OCI-LY1 (cell line): ENCODE results near the gene CHTF18.

Experiments used
- H2AFZ ChIP-seq: fragments of 200-600 bp; sonication (generic), shearing (Covaris generic); 2 replicates; pipeline ENCODE4 v1.6.0; 2014; ENCODE audit warnings: antibody characterized with exemption, mild to moderate bottlenecking, low read length
- H3F3A ChIP-seq: fragments of 200-600 bp; sonication (generic), shearing (Covaris generic); 2 replicates; pipeline ENCODE4 v1.6.0; 2014; ENCODE audit warnings: mild to moderate bottlenecking, antibody characterized with exemption, low read length, moderate library complexity; ENCODE audit not compliant: insufficient read depth
- H3K27ac ChIP-seq: fragments of 200-600 bp; sonication (generic); 2 replicates; pipeline ENCODE4 v1.5.1; 2014; ENCODE audit warnings: low read length, mixed run types, mild to moderate bottlenecking, low read depth; ENCODE audit not compliant: poor library complexity, severe bottlenecking
- H3K27me3 ChIP-seq: fragments of 200-600 bp; sonication (generic); 2 replicates; pipeline ENCODE4 v1.6.0; 2014; ENCODE audit warnings: antibody characterized with exemption, mild to moderate bottlenecking, low read length, moderate library complexity; ENCODE audit not compliant: insufficient read depth
- H3K36me3 ChIP-seq: fragments of 200-600 bp; sonication (generic); 2 replicates; pipeline ENCODE4 v1.6.1; 2014; ENCODE audit warnings: mild to moderate bottlenecking, antibody characterized with exemption, low read length, moderate library complexity, mixed read lengths; ENCODE audit not compliant: insufficient read depth
- H3K4me1 ChIP-seq: fragments of 200-600 bp; sonication (generic); 2 replicates; pipeline ENCODE4 v1.5.1; 2014; ENCODE audit warnings: mild to moderate bottlenecking, low read length, moderate library complexity; ENCODE audit not compliant: insufficient read depth, severe bottlenecking
- H3K4me2 ChIP-seq: fragments of 200-600 bp; sonication (generic), shearing (Covaris generic); 2 replicates; pipeline ENCODE4 v1.6.1; 2014; ENCODE audit warnings: low read length
- H3K4me3 ChIP-seq: fragments of 200-600 bp; sonication (generic); 2 replicates; pipeline ENCODE4 v1.5.1; 2014; ENCODE audit warnings: low read length, low read depth, mild to moderate bottlenecking, mixed read lengths; ENCODE audit not compliant: poor library complexity, severe bottlenecking
- H3K79me2 ChIP-seq: fragments of 200-600 bp; shearing (Covaris generic); 2 replicates; pipeline ENCODE4 v1.6.1; 2016; ENCODE audit warnings: mixed run types, low read length, mixed read lengths; ENCODE audit not compliant: insufficient read depth
- H3K9ac ChIP-seq: fragments of 200-600 bp; sonication (generic), shearing (Covaris generic); 2 replicates; pipeline ENCODE4 v1.6.1; 2014; ENCODE audit warnings: mild to moderate bottlenecking, low read length, mixed read lengths
- H3K9me2 ChIP-seq: fragments of 200-600 bp; sonication (generic), shearing (Covaris generic); 2 replicates; pipeline ENCODE4 v1.6.1; 2014; ENCODE audit warnings: low read depth, mild to moderate bottlenecking, low read length, mixed read lengths
- H3K9me3 ChIP-seq: fragments of 200-600 bp; shearing (Covaris generic); 2 replicates; pipeline ENCODE4 v1.6.1; 2014; ENCODE audit warnings: low read length, mixed read lengths
- H4K20me1 ChIP-seq: fragments of 200-600 bp; sonication (generic), shearing (Covaris generic); 2 replicates; pipeline ENCODE4 v1.6.0; 2016; ENCODE audit warnings: mild to moderate bottlenecking, low read length; ENCODE audit not compliant: insufficient read depth
- EZH2 ChIP-seq: fragments of 200-600 bp; sonication (generic), shearing (Covaris generic); IDR thresholded peaks from 2 replicates; pipeline ENCODE4 v1.8.0; 2017; ENCODE audit warnings: borderline replicate concordance, mixed run types, mild to moderate bottlenecking, antibody characterized with exemption, low read length, moderate library complexity, mixed read lengths
- TF ChIP-seq, protein P1 (sequence below): fragments of 200-600 bp; sonication (generic), shearing (Covaris generic); IDR thresholded peaks from 2 replicates; pipeline ENCODE4 v1.5.1; 2017; ENCODE audit warnings: mild to moderate bottlenecking, antibody characterized with exemption, low read length, moderate library complexity, mixed read lengths

Gene CHTF18

GRCh38 chr16:790086-790485, 1.7 kb downstream of the CHTF18 start:
- Histone ChIP-seq H3K4me1 (peaks cover 23% of the 10 kb centered on the region), H3K9me2 (no peaks in the 10 kb centered on the region), H3K27ac (no peak overlapping the region), H3F3A (no peaks in the 10 kb centered on the region), H3K9ac (peak overlapping the region; percentile 89; the same call in 1 of the 2 replicates), H3K36me3 (peaks cover 47% of the 10 kb centered on the region), H3K79me2 (no peaks in the 10 kb centered on the region), H4K20me1 (no peaks in the 10 kb centered on the region), H3K4me3 (peak overlapping the region; percentile 92), H3K27me3 (no peaks in the 10 kb centered on the region), H3K4me2 (peak overlapping the region; percentile 79; the same call in 1 of the 2 replicates), H3K9me3 (no peaks in the 10 kb centered on the region), H2AFZ (no peak overlapping the region)
- TF ChIP-seq EZH2 = no peak
- TF ChIP-seq, protein P1, sequence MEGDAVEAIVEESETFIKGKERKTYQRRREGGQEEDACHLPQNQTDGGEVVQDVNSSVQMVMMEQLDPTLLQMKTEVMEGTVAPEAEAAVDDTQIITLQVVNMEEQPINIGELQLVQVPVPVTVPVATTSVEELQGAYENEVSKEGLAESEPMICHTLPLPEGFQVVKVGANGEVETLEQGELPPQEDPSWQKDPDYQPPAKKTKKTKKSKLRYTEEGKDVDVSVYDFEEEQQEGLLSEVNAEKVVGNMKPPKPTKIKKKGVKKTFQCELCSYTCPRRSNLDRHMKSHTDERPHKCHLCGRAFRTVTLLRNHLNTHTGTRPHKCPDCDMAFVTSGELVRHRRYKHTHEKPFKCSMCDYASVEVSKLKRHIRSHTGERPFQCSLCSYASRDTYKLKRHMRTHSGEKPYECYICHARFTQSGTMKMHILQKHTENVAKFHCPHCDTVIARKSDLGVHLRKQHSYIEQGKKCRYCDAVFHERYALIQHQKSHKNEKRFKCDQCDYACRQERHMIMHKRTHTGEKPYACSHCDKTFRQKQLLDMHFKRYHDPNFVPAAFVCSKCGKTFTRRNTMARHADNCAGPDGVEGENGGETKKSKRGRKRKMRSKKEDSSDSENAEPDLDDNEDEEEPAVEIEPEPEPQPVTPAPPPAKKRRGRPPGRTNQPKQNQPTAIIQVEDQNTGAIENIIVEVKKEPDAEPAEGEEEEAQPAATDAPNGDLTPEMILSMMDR = no peak

DNA sequence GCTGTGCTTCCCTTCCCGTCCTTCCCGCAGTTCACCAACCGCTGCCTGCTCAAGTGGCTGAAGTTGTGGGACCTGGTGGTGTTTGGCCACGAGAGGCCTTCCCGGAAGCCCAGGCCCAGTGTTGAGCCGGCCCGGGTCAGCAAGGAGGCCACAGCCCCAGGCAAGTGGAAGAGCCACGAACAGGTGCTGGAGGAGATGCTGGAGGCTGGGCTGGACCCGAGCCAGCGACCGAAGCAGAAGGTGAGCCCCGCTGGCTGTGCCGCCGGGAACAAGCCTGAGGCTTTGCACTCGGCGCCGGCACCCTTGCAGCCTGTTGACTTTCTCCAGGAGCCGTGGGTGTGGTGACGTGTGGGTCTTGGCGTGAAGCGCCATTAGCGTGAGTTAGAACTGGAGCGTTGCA, 2.7 kb downstream of the CHTF18 start:
- Histone ChIP-seq H3K9me2 (no peaks in the 10 kb centered on the region), H3K4me3 (no peak overlapping the region), H3K27me3 (no peaks in the 10 kb centered on the region), H3F3A (no peaks in the 10 kb centered on the region), H3K36me3 (peaks cover 42% of the 10 kb centered on the region), H3K9ac (no peak overlapping the region), H4K20me1 (no peaks in the 10 kb centered on the region), H3K9me3 (no peaks in the 10 kb centered on the region), H3K79me2 (no peaks in the 10 kb centered on the region), H3K27ac (no peak overlapping the region), H3K4me2 (no peak overlapping the region), H2AFZ (no peak overlapping the region), H3K4me1 (peaks cover 23% of the 10 kb centered on the region)
- TF ChIP-seq EZH2 = no peak
- TF ChIP-seq, protein P1 = no peak

- Histone ChIP-seq H3K79me2 (no peaks in the 10 kb centered on the region), H3K9ac (no peak overlapping the region), H3K4me3 (no peak overlapping the region), H3K9me2 (no peaks in the 10 kb centered on the region), H3K27ac (no peak overlapping the region), H3K4me1 (peaks cover 15% of the 10 kb centered on the region), H3K27me3 (no peaks in the 10 kb centered on the region), H4K20me1 (no peaks in the 10 kb centered on the region), H3K36me3 (peaks cover 45% of the 10 kb centered on the region), H3K9me3 (no peaks in the 10 kb centered on the region), H3K4me2 (no peak overlapping the region), H2AFZ (no peak overlapping the region), H3F3A (no peaks in the 10 kb centered on the region)
- TF ChIP-seq, protein P1 = no peak
- no peak for TF ChIP-seq EZH2
Measured at GRCh38 chr16:792221-792995, 4.0 kb downstream of the CHTF18 start.
